ENCODE results near the gene ZSCAN29.

Gene ZSCAN29

DNA sequence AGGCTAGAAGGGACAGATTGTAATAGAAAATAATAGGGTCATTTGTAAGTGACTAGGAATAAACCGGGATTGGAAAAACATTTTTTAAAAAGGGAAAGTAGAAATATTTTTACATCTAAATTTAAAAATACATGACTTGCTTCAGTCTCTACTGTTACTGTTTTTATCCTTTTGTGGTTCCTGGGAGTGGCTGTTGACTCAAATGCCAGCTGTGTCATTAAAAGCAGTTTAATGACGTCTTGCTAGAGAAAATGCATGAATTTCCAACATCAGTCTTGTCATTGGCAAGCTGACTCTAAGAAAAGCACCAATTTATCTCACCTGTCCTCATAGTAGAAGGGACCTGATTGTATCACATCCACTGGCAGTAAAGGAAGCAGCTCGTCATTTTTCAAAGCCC, 23.7 kb downstream of the ZSCAN29 start:
- DNase-seq (ENCODE audit: low spot score) = no peak

- no peak for DNase-seq (ENCODE audit: low spot score)
Measured at GRCh38 chr15:43346305-43346704, 24.5 kb downstream of the ZSCAN29 start.

DNA sequence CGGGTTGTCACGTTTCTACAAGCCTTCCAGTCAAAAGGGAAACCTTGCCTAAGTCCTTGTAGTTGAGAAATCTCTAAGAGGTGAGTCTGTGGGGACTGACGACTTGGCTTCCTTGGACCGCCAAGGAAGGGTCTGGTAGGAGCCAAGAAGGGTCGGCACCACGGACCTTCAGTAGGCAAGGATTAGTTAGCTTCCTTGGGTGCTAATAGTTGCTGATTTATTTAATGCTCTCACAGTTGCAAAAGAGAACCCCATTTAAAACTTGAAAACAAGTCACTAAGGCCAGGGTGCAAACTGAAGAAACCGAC, 40.1 kb downstream of the ZSCAN29 start:
- no peak for DNase-seq (ENCODE audit: low spot score)

GRCh38 chr15:43329960-43330779, 40.7 kb downstream of the ZSCAN29 start, which contains the start of gene LCMT2:
Gene LCMT2, minus strand, starts transcription at chr15:43330573. Its CDS starts 84 bp downstream, at chr15:43330489.
- DNase-seq (ENCODE audit: low spot score) = peak; percentile 99

DNA sequence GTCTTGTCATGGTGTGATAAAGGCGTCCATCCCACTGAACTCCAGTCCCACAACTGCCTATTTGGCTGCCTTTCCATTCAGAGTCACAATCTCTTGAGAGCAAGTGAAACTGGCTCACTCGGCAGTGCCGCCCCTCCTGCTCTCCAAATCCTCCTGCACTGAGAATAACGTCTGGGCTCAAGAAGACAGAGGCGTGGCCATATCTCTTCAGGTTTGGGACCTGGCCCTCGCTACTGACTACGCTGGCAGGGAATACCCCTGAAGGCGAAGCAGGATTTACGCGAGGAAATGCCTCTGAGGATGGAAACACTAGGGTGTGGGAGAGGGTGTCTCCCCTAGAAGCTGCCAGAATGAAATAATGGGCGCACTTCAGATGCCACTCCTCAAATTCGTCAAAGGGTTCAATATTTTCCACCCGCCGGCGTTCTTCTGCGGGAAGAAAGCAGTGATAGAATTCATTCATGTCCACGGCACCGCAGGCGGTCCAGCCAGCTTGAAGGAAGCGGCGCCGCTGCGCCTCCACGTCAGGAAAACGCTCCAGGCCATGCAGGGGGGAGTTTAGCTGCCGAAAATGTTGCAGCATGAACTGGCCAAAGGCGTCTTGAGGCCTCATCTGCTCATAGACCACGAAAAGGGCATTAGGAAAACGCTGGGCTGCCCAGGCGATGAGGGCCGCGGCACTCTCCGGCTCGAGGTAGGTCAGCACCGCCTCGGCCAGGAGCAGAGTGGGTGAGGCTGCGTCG, 41.5 kb downstream of the ZSCAN29 start:
- DNase-seq (ENCODE audit: low spot score) = no peak

GRCh38 chr15:43325039-43325684, 45.7 kb downstream of the ZSCAN29 start:
- no peak for DNase-seq (ENCODE audit: low spot score)

- DNase-seq (ENCODE audit: low spot score) = no peak
Measured at GRCh38 chr15:43318990-43319771, 51.7 kb downstream of the ZSCAN29 start.

DNA sequence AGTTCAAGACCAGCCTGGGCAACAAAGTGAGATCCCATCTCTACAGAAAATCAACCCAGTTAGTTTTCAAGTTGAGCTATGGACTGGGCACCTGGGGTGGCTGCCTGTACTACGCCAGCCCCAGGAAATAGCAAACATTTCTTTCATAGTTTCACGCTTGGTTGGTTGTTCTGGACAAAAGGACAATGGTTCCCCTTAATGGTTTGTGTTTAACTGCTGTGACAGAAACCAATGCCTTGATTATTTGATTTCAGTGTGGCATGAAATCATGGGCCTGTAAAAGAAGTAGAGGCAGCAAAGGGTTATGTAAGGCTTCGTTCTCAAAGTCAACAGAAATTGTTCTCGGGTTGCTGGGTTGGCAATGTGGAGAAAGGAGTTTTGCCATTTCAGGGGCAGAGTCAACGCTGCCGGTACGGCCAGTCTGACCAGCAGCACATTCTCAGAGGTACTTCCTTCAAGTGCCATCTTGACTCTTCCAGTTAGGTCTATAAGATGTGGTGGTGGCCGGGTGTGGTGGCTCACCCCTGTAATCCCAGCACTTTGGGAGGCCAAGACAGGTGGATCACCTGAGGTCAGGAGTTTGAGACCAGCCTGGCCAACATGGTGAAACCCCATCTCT, 53.2 kb downstream of the ZSCAN29 start:
- DNase-seq (ENCODE audit: low spot score) = no peak

DNA sequence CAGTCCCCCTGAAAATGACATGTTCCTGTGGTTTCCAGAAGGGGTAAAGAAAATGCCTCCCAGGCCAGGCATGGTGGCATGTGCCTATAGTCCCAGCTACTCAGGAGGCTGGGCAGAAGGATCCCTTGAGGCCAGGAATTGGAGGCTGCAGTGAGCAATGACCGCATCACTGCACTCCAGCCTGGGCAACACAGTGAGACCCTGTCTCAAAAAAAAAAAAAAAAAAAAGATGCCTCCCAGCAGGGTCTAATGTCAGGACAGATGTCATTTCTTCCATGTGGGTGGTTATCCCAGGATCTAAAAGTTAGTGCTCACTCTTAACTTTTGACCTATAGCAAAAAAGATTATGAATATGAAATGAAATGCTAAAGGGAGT, 53.9 kb downstream of the ZSCAN29 start:
- no peak for DNase-seq (ENCODE audit: low spot score)

GRCh38 chr15:43316016-43316970, 54.5 kb downstream of the ZSCAN29 start:
- DNase-seq (ENCODE audit: low spot score) = no peak

DNA sequence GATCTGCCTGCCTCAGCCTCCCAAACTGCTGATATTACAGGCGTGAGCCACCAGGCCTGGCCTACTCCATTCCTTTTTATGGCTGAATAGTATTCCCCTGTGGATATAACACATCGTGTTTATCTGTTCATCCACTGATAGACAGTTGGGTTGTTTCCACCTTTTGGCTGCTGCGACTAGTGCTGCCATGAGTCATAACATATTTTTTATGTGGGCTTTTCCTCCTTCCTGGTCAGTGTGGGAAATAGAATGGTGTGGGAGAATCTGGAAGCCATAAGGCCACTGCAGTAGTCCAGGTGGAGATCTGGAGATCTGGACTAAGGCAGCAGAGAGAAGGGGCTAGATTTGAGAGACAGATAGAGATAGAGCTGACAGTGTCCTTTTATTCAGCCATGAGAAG, 56.7 kb downstream of the ZSCAN29 start:
- DNase-seq (ENCODE audit: low spot score) = peak; percentile 11

DNA sequence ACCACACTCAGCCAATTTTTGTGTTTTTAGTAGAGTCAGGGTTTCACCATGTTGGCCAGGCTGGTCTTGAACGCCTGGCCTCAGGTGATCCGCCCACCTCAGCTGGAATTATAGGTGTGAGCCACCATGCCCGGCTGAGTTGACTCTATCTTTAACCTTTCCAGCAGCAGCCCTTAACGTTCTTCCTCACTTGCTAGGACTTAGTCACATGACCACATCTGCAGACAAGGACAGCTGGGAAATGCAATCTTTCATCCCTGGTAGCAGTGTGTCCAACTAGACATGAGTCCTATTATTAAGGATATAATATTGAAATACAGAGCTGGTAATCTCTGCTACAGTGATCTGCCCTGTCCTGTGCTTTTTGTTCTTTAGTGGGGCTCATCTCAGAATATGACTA, 58.5 kb downstream of the ZSCAN29 start:
- DNase-seq (ENCODE audit: low spot score) = no peak

All from LoVo (cell line).